ENCODE data around the gene NSG2. TPM values are rescaled to one million over a fixed set of nuclear protein-coding genes. Genes with fewer than 3 reads are reported as not detected.

NSG2 gene
- total RNA-seq, 1 experiment from 2014 or later: not detected

- Mint-ChIP-seq H3K36me3 (ENCODE audit: insufficient read depth in 1 of 3, low read depth in 3 of 3) (no peaks in the 10 kb centered on the region), H3K27ac (no peak overlapping the region), H3K9me3 (no peaks in the 10 kb centered on the region), H3K4me3 (no peak overlapping the region), H3K27me3 (ENCODE audit: low read depth) (peaks cover 14% of the 10 kb centered on the region), H3K4me1 (no peaks in the 10 kb centered on the region)
- Histone ChIP-seq H3K79me2 (ENCODE audit: insufficient read depth, low read length) (no peaks in the 10 kb centered on the region), H3K18ac (ENCODE audit: insufficient read length, low read depth, low read length) (no peak overlapping the region), H2BK120ac (ENCODE audit: low read depth, low read length, poor library complexity, severe bottlenecking) (no peak overlapping the region), H3K4me2 (ENCODE audit: insufficient read depth, insufficient read length, low read length) (no peak overlapping the region), H4K91ac (ENCODE audit: insufficient read length, low read depth, low read length) (no peak overlapping the region), H2BK20ac (ENCODE audit: low read depth, low read length, poor library complexity, severe bottlenecking) (no peak overlapping the region), H3K23me2 (ENCODE audit: insufficient read length, low read depth, low read length, poor library complexity, severe bottlenecking) (no peaks in the 10 kb centered on the region), H4K20me1 (ENCODE audit: control insufficient read depth, insufficient read depth, insufficient read length) (no peaks in the 10 kb centered on the region), H2BK15ac (ENCODE audit: low read depth, low read length) (no peak overlapping the region), H2BK12ac (ENCODE audit: insufficient read length, low read depth, low read length) (no peak overlapping the region), H3K14ac (ENCODE audit: insufficient read depth, low read length) (no peak overlapping the region), H3K79me1 (ENCODE audit: insufficient read depth, low read depth, low read length, poor library complexity, severe bottlenecking) (no peaks in the 10 kb centered on the region), H3T11ph (ENCODE audit: low read length) (no peak overlapping the region), H4K5ac (ENCODE audit: insufficient read length, low read depth, low read length) (no peak overlapping the region), H3K56ac (ENCODE audit: insufficient read length, low read depth, low read length) (no peak overlapping the region), H2AK5ac (ENCODE audit: insufficient read length, low read length) (no peak overlapping the region), H2BK5ac (ENCODE audit: insufficient read length, low read length) (no peak overlapping the region), H3K23ac (ENCODE audit: insufficient read length, low read depth, low read length) (no peak overlapping the region), H3K27me3 (ENCODE audit: insufficient read depth, low read length) (no peaks in the 10 kb centered on the region), H3K27ac (ENCODE audit: insufficient read length, low read depth, low read length) (no peak overlapping the region), H3K9me3 (ENCODE audit: control insufficient read depth, low read depth, low read length) (no peaks in the 10 kb centered on the region), H3K4me1 (ENCODE audit: insufficient read depth, low read length) (no peaks in the 10 kb centered on the region), H3K4ac (ENCODE audit: low read depth, low read length) (no peak overlapping the region), H4K8ac (replicated peaks; ENCODE audit: insufficient read length, low read depth, low read length) (no peak overlapping the region), H2AFZ (ENCODE audit: low read length) (no peak overlapping the region), H3K9ac (ENCODE audit: extremely low read depth, insufficient read length, low read length) (no peak overlapping the region)
- WGBS (ENCODE audit: extremely low coverage, insufficient read length, low lambda C conversion rate): no CpG with 5 or more reads among the region's 6 CpGs
- TF ChIP-seq CTCF (conservative IDR thresholded peaks at IDR 0.05): no peak
- DNase-seq: no peak
Observed at GRCh38 chr5:174057206-174057605, 11.7 kb downstream of the NSG2 start.
